Ectodermal cell (in vitro differentiated cells): ENCODE data around the gene LSM4.

Source experiments
- H3K27ac ChIP-seq: 2 replicates; pipeline ENCODE4 v1.7.0; 2013; ENCODE audit warnings: mild to moderate bottlenecking, low read depth, low read length; ENCODE audit not compliant: insufficient read depth, poor library complexity, severe bottlenecking
- H3K27me3 ChIP-seq: 2 replicates; pipeline ENCODE4 v1.7.0; 2013; ENCODE audit warnings: mild to moderate bottlenecking, low read length; ENCODE audit not compliant: insufficient read depth, control insufficient read depth, poor library complexity, severe bottlenecking
- H3K36me3 ChIP-seq: one replicate; pipeline ENCODE4 v1.7.0; 2013; ENCODE audit warnings: low read length; ENCODE audit not compliant: control insufficient read depth, insufficient read depth
- H3K4me1 ChIP-seq: one replicate; pipeline ENCODE4 v1.7.0; 2013; ENCODE audit warnings: low read length; ENCODE audit not compliant: control insufficient read depth, insufficient read depth
- H3K4me3 ChIP-seq: 2 replicates; pipeline ENCODE4 v1.7.0; 2013; ENCODE audit warnings: low read depth, low read length, control low read depth; ENCODE audit not compliant: insufficient read depth
- H3K9me3 ChIP-seq: 2 replicates; pipeline ENCODE4 v1.7.0; 2013; ENCODE audit warnings: mild to moderate bottlenecking, low read length, moderate library complexity; ENCODE audit not compliant: control insufficient read depth
- WGBS, 2 experiments: methylation state at CpG; one replicate each; pipeline ENCODE4 v1.1.7; 2013; ENCODE audit warnings: missing lambda C conversion rate in 2 of 2; 5-methylcytosine and 5-hydroxymethylcytosine counted together

Gene LSM4

GRCh38 chr19:18278521-18279265, 44.2 kb downstream of the LSM4 start:
- H3K4me3 ChIP-seq = peak overlapping the region; percentile 96
- no peak overlapping the region for H3K27ac ChIP-seq
- H3K4me1 ChIP-seq = peaks cover 17% of the 10 kb centered on the region
- H3K27me3 ChIP-seq = no peaks in the 10 kb centered on the region
- H3K9me3 ChIP-seq = no peaks in the 10 kb centered on the region
- no peaks in the 10 kb centered on the region for H3K36me3 ChIP-seq
- WGBS, 2 experiments = 89% methylated on average over 10 of the region's 10 CpGs

DNA sequence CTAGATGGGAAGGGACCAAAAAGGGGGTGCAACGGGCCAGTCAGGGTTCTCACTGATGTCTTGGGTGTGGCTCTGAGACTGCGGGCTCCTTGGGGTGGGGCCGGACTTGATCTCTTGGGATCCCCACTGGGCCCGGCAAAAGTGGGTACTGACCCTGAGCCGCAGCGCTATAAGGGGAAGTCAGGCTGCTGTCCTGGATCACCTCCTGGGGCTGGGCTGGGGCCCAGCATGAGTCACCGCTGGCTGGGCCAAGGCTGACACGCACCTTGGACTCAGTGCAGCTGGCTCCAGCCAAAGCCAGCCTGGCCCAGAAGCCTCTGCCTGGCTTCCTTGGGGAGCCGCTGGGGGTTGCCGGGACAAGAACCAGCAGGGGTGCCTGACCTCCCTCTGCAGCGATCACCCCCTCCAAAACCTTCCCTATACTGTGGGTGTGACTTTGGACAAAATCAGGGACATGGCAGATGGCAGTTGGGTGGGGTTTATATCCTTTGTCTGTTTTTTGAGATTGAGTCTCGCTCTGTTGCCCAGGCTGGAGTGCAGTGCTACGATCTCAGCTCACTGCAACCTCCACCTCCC, 48.0 kb downstream of the LSM4 start:
- 90 to 95% methylated on average over 13 of the region's 13 CpGs for WGBS, 2 experiments
- H3K27me3 ChIP-seq = no peaks in the 10 kb centered on the region
- H3K9me3 ChIP-seq = no peaks in the 10 kb centered on the region
- H3K27ac ChIP-seq = no peak overlapping the region
- H3K4me3 ChIP-seq = no peak overlapping the region
- peaks cover 12% of the 10 kb centered on the region for H3K4me1 ChIP-seq
- H3K36me3 ChIP-seq = no peaks in the 10 kb centered on the region

GRCh38 chr19:18274219-18274780, 48.6 kb downstream of the LSM4 start, which contains the start of gene IQCN:
Gene IQCN (minus strand): TSS chr19:18274452. CDS start chr19:18269478, 4,974 bp downstream.
- Histone ChIP-seq H3K9me3 (no peaks in the 10 kb centered on the region), H3K4me1 (peaks cover 12% of the 10 kb centered on the region), H3K27ac (no peak within 1 kb of the TSS), H3K36me3 (no peaks in the 10 kb centered on the region), H3K27me3 (no peaks in the 10 kb centered on the region), H3K4me3 (no peak within 1 kb of the TSS)
- WGBS, 2 experiments = 89 to 96% methylated on average over 9 of the region's 9 CpGs

DNA sequence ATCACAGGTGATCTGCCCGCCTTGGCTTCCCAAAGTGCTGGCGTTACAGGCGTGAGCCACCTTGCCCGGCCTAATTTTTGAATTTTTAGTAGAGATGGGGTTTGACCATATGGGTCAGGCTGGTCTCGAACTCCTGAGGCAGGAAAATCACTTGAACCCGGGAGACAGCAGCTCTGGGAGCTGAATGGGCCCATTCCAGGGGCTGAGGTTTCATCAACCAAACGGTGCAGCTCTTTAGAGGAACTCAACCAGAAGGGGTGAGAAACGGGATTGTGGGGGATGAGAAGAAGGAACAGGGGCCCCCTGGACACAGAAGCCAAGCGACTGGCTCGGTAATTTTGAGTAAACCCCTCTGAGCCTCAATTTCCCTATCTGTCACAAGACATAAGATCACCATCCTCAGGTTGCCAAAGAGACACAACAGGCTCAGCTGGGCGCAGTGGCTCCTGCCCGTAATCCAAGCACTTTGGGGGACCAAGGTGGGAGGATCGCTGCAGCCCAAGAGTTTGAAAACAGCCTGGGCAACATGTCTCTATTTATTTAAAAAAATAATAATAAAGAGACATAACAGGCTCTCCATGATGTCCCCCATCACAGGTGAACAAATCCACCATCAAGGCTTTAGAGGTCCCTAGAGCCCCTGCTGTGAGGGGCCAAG, 49.2 kb downstream of the LSM4 start:
- no peak overlapping the region for H3K27ac ChIP-seq
- WGBS, 2 experiments = 94 to 96% methylated on average over 13 of the region's 13 CpGs
- peaks cover 6% of the 10 kb centered on the region for H3K4me1 ChIP-seq
- no peak overlapping the region for H3K4me3 ChIP-seq
- no peaks in the 10 kb centered on the region for H3K27me3 ChIP-seq
- H3K36me3 ChIP-seq = no peaks in the 10 kb centered on the region
- H3K9me3 ChIP-seq = no peaks in the 10 kb centered on the region

DNA sequence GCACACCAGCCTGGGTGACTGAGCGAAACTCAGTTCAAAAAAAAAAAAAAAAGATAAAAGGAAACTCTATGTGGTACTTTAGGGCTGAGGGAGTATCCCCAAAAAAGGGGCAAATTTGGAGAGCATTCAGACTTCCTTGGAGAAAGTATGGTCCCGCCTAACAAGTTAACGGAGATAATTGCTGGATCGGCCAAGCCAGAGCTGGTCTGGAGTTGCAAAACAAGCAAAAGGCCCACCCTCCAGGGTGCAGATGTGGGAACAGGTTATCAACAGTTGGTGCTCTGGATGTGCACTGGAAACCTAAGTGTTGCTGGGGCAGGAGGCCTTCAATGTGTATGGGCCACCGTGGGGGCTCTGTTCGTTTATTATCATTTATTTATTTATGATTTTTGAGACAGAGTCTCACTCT, 51.4 kb downstream of the LSM4 start:
- Histone ChIP-seq H3K36me3 (peaks cover 5% of the 10 kb centered on the region), H3K4me3 (no peak overlapping the region), H3K4me1 (no peaks in the 10 kb centered on the region), H3K9me3 (no peaks in the 10 kb centered on the region), H3K27ac (no peak overlapping the region), H3K27me3 (no peaks in the 10 kb centered on the region)
- WGBS, 2 experiments = 85 to 94% methylated on average over 6 of the region's 6 CpGs

GRCh38 chr19:18270326-18270725, 52.5 kb downstream of the LSM4 start:
- no peak overlapping the region for H3K27ac ChIP-seq
- WGBS, 2 experiments = 93 to 94% methylated on average over 9 of the region's 9 CpGs
- H3K4me3 ChIP-seq = no peak overlapping the region
- H3K9me3 ChIP-seq = no peaks in the 10 kb centered on the region
- H3K36me3 ChIP-seq = peaks cover 14% of the 10 kb centered on the region
- no peaks in the 10 kb centered on the region for H3K27me3 ChIP-seq
- no peaks in the 10 kb centered on the region for H3K4me1 ChIP-seq

DNA sequence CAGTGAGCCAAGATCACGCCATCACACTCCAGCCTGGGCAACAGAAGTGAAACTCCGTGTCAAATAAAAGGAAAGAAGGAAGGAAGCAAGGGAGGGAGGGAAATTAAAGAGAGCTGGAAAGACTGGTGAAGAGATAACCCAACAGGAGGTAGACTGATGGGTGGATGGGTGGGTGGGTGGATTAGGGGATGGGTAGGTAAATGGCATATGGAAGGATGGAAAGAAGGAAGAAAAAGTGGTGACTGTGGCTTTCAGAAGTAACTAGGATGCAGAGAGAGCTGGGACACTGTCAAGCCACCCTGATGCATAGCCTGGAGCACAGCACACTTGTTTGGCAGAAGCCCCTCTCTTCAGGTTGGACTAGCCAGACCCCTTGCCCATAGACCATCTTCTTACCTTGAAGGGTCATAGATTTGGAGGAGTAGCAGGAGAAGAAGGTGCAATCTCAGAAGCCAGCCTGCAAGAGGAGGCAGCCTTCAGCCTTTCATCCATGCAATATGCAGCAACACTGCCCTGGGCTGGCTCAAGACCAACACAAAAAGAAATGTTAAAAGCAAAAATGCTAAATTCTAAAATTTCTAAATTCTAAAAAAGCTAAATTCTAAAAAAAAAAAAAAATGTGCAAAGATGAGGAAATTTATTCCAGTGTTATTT, 53.7 kb downstream of the LSM4 start:
- Histone ChIP-seq H3K27ac (no peak overlapping the region), H3K4me1 (no peaks in the 10 kb centered on the region), H3K9me3 (no peaks in the 10 kb centered on the region), H3K27me3 (no peaks in the 10 kb centered on the region), H3K4me3 (no peak overlapping the region), H3K36me3 (peaks cover 14% of the 10 kb centered on the region)
- WGBS, 2 experiments = 89 to 91% methylated on average over 2 of the region's 2 CpGs

GRCh38 chr19:18266771-18267686, 55.8 kb downstream of the LSM4 start:
- H3K27me3 ChIP-seq = no peaks in the 10 kb centered on the region
- WGBS, 2 experiments = 95% methylated on average over 42 of the region's 42 CpGs

DNA sequence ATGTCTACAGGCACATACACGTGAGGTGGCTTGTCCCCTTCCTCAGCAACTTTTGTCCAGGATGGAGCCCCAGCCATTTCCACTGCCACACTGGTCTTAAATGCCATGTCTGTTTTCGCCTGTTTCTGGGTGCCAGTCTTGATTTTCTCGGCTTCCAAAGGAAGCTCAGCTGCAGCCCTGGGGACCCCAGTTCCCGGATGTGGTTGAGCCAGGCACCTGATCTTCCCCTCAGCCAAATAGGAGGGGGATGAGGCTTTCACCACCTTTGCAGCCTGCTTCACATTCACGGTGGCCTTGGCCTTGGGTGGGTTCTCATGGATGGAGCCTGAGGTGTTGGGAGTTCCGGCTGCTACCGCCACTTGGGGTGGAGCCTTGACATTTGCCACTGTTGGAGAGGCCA, 57.3 kb downstream of the LSM4 start:
- H3K27me3 ChIP-seq = no peaks in the 10 kb centered on the region
- H3K27ac ChIP-seq = no peak overlapping the region
- H3K36me3 ChIP-seq = peaks cover 14% of the 10 kb centered on the region
- no peaks in the 10 kb centered on the region for H3K9me3 ChIP-seq
- H3K4me1 ChIP-seq = no peaks in the 10 kb centered on the region
- WGBS, 2 experiments = 96 to 97% methylated on average over 7 of the region's 7 CpGs
- H3K4me3 ChIP-seq = no peak overlapping the region

More at GRCh38 chr19:18266771-18267686, 55.8 kb downstream of the LSM4 start:
- no peaks in the 10 kb centered on the region for H3K4me1 ChIP-seq
- peaks cover 14% of the 10 kb centered on the region for H3K36me3 ChIP-seq
- H3K27ac ChIP-seq = no peak overlapping the region
- no peaks in the 10 kb centered on the region for H3K9me3 ChIP-seq
- no peak overlapping the region for H3K4me3 ChIP-seq
